AG08396 (cell line): ENCODE data around the gene MID1.

Experiments
- DNase-seq: peaks from one replicate; pipeline ENCODE4 v3.0.0; 2012; ENCODE audit warnings: low spot score, mixed read lengths

MID1 gene

DNA sequence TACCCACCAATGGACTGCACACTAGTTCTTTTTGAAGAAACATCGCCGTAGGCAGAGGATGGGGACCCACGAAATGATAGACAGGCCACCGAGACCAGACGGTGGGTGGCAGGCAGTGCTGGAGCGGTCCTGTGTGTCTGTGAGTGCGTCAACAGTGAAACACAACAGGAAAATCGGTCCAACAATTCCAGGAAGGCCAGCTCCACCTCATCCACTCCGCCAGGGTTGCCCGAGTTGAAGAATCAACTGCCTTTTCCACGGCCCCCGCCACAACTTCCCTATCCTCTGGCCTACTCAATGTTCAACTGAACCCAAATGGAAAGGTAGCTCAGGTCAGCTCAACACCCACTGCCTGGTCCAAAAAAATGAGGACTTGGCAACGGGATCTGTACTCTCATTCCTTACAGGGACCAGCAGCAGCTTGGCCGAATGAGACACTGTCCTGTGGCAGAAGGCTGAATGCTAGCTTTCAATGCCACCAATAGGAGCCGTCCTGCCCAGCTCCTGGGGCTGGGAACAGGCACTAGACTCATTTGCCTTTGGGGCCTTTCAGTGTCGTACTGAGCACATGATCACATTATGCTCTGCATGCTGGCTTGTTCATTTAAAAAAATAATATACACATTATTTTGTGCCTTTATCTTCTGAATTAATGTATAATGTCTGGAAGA is 43.5 kb downstream of the MID1 start:
- no peak for DNase-seq

DNA sequence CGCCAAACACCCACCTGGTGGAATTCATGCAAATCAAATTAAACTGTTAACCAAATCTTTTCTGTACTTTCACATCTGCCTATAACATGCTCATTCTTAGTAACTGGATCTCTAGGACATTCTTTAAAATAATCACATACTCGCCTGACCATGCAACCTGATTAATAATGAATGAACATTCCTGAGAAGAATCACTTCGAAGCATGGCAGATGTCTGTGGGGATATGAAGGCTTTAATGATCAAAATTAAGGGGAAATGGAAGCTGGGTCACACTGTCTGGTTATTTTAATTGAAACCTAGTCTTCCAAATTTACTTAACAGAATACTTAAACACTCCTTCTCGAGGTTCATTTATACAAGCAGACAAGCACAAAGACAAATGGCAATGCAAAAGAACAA is 44.2 kb downstream of the MID1 start:
- DNase-seq = no peak

DNA sequence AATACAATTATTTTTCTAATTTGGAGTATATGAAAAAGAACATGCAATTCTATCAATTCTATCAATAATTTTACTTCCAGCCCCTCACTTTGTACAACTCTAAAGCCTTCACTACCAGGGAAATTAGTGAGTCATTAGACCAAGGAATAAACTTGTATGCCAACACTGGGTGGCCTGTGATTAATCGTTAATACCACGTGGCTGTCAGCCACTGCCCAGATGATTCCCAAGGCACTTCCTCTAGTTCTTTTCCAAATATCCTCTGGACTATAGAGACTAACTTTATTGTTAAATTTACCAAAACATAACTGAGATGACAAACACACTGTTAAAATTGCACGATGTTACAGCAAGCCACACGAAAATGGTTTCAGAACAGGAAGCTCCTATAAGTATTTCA is 45.7 kb downstream of the MID1 start:
- peak; percentile 13 for DNase-seq

- DNase-seq = no peak
Observed at GRCh38 chrX:10571260-10571659, 49.1 kb downstream of the MID1 start.

- no peak for DNase-seq
Observed at GRCh38 chrX:10570601-10571000, 49.8 kb downstream of the MID1 start.

DNA sequence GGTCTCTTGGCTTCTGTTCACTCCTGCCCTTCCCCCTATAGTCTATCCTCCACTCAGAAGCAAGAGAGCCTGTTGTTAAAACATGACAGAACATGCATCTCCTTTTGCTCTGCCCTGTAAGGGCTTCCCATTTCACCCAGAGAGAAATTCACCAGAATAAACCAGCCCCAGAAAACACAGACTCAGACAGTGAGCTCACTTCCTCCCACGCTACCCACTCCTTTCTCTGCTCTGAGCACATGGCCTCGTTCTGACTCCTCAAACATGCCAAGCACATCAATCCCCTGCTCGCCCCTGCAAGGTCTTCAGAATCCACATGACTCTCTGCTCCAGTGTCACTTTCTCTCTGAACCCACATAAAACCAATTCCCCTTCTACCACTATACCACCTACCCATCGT is 50.4 kb downstream of the MID1 start:
- no peak for DNase-seq

GRCh38 chrX:10568428-10568827 is 52.0 kb downstream of the MID1 start:
- DNase-seq = no peak

DNA sequence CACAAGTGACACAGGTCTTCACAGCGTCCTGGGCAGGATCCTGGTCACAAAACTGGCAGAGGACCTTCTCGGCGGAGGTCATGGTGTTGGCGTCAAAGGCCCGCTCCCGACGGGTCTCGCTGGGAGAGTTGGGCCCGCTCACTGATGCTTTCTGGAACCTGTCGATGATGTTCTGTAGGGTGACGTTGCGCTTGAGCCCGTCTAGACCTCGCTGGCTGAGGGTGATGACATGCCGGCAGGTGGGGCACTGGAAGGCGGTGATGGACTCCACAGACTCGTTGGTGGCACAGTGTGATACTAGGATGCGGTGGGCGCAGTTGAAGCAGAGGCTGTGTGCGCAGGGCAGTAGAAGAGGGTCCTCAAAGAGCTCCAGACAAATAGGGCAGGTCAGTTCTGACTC is 53.2 kb downstream of the MID1 start:
- DNase-seq = no peak

GRCh38 chrX:10566716-10567097 is 53.7 kb downstream of the MID1 start:
- no peak for DNase-seq

GRCh38 chrX:10564484-10564883 is 55.9 kb downstream of the MID1 start:
- no peak for DNase-seq

DNA sequence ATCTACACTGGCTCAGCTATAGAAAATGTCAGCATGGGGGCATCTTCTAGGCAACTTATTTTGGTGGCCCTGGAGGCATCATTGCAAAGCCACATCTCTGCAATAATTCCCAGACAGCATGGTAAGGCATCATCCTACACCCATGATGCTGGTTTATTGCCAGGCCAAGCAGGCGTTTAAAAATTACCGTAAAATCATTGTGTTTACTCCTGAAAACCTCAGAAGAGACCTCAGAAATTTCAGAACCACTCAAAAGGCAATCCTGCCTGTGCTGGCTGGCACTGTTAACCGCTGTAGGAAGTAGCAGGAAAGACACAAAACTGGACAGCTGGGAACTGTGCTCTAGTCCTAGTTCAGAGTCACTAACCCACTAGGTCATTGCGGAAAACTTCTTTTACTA is 63.2 kb downstream of the MID1 start:
- DNase-seq = no peak

DNA sequence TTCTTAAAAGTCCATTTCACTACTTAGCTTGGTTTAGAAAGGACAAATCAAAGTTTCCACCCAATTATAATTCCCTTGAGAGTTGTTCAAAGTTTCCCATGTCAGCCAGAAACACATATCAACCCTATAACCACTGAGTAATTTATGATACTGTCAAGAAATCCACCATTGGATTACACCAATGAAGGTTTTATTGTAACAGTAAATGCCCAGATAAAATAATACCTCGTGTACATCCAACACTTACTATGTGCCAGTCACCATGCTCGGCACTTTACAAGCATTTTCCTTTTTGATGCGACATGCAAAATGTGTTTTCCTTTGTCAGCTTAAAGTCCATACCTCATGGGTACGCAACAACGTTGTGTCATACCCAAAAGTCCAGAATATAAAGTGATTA is 64.0 kb downstream of the MID1 start:
- DNase-seq = no peak

- DNase-seq = no peak
Observed at GRCh38 chrX:10555846-10556245, 64.5 kb downstream of the MID1 start.

DNA sequence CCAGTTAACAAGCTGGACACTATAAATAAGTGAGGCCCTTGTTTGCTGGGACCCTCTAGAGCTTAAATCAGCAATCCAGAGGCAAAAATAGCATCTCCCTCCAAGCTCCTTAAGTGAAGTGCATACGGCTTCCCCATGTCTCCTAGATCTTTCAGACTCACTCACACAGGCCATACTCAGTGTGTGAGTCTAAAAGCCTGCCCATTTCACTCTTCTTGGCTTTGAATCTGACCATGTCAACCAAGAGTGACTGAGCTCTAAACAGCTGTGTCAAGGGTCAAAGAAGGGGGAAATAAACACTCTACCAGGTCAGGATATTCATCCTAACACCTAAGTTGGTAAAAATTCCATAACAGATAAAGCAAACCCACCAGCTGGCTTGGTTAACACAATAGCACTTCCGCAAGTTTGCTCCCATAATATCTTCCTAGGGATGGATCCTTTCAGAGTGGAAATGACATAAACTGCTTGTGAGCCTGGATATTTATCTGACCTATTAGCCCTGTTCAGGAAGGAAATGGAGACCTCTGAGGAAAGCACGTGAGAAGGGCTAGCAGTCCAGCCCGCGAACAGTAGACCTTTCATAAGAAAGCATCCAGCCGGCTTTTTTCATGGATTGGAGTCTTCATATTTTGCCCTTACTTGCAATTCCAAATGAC is 65.6 kb downstream of the MID1 start:
- no peak for DNase-seq

DNA sequence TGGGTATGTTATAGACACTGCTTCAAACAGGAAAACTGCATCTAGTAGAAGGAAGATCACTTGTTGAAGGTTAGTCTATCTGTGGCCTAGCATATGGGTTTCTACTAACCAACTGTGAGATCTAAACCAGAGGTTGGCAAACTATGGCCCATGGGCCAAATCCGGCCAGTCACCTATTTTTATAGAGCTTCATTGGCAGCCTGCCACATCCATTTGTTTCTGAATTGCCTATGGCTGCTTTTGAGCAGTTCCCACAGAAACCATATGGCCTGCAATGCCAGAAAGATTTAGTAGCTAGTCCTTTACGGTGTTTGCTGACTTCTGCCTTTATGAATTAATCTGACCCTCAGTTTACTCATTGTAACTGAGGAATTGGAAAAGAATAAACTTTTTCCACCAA is 71.1 kb downstream of the MID1 start:
- DNase-seq = no peak

DNA sequence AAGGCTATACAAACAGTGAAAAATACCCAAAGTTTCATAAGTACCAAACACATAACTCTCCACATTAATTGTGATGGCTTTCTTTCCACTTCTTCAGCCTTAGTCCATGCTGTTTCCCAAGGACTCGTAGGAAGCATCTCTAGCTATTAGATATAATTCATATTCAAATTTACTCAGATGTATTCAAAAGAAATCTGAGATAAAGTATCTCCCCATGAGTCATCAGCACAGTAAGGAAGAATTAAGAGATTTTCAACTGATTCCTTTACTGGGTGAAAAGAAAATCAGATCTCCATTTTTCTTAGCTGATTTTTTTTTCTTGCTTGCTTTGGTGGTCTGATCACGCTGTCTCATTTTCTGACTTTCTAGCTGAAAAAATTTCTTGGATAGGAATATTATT is 71.7 kb downstream of the MID1 start:
- DNase-seq = no peak

DNA sequence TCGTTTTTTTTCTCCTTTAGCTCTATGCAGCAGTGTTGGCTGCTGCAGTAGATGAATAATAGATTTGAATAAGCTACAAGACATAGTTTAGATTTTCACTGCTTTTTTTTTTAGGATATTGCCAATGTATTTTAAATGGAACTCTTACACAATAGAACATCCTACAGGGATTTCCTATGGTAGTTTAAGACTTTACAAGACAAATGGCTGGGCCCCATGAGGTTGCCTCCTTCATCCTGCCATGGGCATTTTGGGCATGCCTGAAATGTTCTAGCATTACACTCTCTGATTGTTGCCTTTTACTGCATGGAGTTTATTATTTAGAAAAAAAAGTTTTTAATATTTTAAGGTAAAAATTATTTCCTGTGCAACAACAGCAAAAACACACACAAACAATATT is 74.5 kb downstream of the MID1 start:
- DNase-seq = no peak

GRCh38 chrX:10542586-10542985 is 77.8 kb downstream of the MID1 start:
- no peak for DNase-seq

- no peak for DNase-seq
Observed at GRCh38 chrX:10538831-10539230, 81.6 kb downstream of the MID1 start.

DNA sequence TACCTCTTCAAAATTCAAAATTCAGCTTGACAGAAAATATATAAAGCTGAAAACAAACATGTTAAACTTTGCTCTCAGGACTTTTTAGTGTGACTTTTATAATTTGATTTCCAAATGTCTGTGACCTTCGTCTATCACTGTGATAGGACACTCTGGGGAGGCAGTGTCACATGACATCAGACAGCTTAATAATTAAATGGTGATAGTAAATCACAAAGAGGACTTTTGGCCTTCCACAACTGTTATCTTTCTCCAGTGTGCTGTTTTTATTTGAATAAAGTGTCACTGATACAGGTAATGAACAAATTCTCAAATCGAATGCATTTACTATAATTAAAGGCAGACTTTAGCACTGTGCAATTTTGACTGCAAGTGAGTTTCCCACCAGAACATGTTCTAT is 83.1 kb downstream of the MID1 start:
- no peak for DNase-seq

GRCh38 chrX:10536744-10537143 is 83.6 kb downstream of the MID1 start:
- no peak for DNase-seq

DNA sequence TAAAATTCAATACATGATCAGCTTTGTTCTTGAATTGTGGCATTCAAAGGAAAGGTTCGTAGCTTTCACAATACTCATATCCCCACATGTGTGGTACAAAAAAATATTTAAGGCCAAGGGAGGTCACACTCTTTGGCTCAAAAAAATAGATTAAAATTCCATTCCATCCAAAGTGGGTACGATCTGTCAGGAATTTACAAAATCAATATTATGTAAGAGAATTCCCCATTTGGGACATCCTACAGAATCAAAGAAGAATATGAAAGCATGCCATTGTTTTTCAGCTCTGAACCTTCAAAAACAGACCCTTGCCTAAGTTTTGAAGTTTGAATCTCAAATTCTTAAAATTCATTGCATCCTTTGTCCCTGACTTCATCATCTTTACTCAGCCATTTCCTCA is 85.8 kb downstream of the MID1 start:
- DNase-seq = no peak

DNA sequence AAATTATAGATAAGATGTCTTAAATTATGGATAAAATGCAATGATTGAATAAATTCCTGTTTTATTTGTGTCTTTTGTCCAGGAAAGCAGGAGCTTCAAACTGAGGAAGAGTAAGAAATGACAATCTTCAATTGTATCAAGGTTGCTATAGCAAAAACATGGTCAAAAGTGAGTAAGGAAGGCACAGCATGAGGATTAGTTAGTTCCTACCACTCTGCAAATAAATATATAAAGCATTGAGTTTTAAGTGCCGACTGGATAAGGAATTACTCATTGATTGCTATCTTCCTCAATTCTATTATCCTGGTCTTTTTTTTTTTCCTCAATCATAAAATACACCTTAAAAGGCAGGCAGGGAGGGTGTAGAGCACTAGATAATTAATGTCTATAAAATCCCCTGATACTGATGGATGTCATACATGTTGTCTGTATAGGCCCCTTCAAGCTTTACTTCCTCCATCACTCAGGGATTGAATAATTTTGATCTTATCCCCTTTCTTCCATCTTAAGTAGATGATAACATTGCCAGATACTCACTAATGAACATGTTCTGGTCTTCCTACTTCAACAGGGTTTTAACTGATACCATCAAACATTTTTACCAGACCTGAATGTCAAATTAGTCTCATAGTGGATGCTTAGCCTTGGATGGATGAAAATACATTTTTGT is 86.6 kb downstream of the MID1 start:
- no peak for DNase-seq

DNA sequence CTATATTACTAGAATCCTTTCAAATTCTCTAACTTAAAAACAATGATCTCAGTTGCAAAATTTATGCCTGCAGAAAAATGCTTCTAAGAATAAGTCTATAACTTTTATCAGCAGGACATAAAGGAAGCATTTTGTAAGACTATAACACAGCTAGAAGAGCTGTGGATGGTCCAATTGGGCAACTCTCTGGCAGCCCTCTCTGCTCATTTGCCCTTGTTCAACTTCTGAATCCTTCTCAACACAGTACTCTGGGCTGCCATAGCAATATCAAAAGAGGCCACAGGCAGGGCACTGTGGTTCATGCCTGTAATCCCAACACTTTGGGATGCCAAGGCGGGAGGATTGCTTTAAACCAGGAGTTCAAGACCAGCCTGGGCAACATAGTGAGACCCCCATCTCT is 88.5 kb downstream of the MID1 start:
- no peak for DNase-seq
